Astrocyte (in vitro differentiated cells and primary cell): ENCODE data around the gene CDKAL1. TPM values are rescaled to one million over a fixed set of nuclear protein-coding genes. Genes with fewer than 3 reads are reported as not detected.

Experiments
- DNase-seq: peaks from one replicate; pipeline ENCODE4 v3.0.0-alpha.2; 2010; ENCODE audit warnings: low read depth
- FAIRE-seq: peaks from 2 replicates; lab custom pipeline; 2011; peaks lifted over from hg19 to GRCh38; lab: Jason Lieb, UNC
- H2AFZ ChIP-seq: 2 replicates; pipeline ENCODE4 v1.6.0; 2012; ENCODE audit warnings: low read depth, low read length, inconsistent platforms
- H3K27ac ChIP-seq: 2 replicates; pipeline ENCODE4 v1.5.1; 2011; ENCODE audit warnings: low read depth, low read length, inconsistent platforms
- H3K27me3 ChIP-seq: 2 replicates; pipeline ENCODE4 v1.6.0; 2011; ENCODE audit warnings: low read length, inconsistent platforms; ENCODE audit not compliant: insufficient read depth
- H3K36me3 ChIP-seq: 2 replicates; pipeline ENCODE4 v1.5.1; 2011; ENCODE audit warnings: low read length, inconsistent platforms; ENCODE audit not compliant: insufficient read depth
- H3K4me1 ChIP-seq: 2 replicates; pipeline ENCODE4 v1.5.1; 2011; ENCODE audit warnings: low read length, inconsistent platforms; ENCODE audit not compliant: insufficient read depth
- H3K4me2 ChIP-seq: 2 replicates; pipeline ENCODE4 v1.6.0; 2012; ENCODE audit warnings: low read length, inconsistent platforms
- H3K4me3 ChIP-seq: 2 replicates; pipeline ENCODE4 v1.5.1; 2011; ENCODE audit warnings: low read depth, mild to moderate bottlenecking, low read length, inconsistent platforms; ENCODE audit not compliant: insufficient read depth
- H3K79me2 ChIP-seq: 2 replicates; pipeline ENCODE4 v1.6.0; 2012; ENCODE audit warnings: mild to moderate bottlenecking, low read length, inconsistent platforms; ENCODE audit not compliant: insufficient read depth
- H3K9ac ChIP-seq: 2 replicates; pipeline ENCODE4 v1.6.0; 2012; ENCODE audit warnings: mild to moderate bottlenecking, low read length, inconsistent platforms
- H3K9me3 ChIP-seq: 2 replicates; pipeline ENCODE4 v1.5.1; 2012; ENCODE audit warnings: low read depth, mild to moderate bottlenecking, low read length, inconsistent platforms; ENCODE audit not compliant: insufficient read depth
- H4K20me1 ChIP-seq: 2 replicates; pipeline ENCODE4 v1.6.0; 2012; ENCODE audit warnings: low read length, inconsistent platforms; ENCODE audit not compliant: insufficient read depth
- H3K27ac Mint-ChIP-seq: one replicate; pipeline ENCODE4 v1.8.0; 2021; ENCODE audit warnings: mild to moderate bottlenecking, mixed read lengths; ENCODE audit not compliant: unreplicated experiment
- H3K27me3 Mint-ChIP-seq: one replicate; pipeline ENCODE4 v1.8.0; 2021; ENCODE audit warnings: low read depth, mixed read lengths; ENCODE audit not compliant: unreplicated experiment
- H3K36me3 Mint-ChIP-seq: one replicate; pipeline ENCODE4 v1.8.0; 2021; ENCODE audit warnings: low read depth, mixed read lengths; ENCODE audit not compliant: unreplicated experiment
- H3K4me1 Mint-ChIP-seq: one replicate; pipeline ENCODE4 v1.8.0; 2021; ENCODE audit warnings: low read depth, mixed read lengths; ENCODE audit not compliant: unreplicated experiment
- H3K4me3 Mint-ChIP-seq: one replicate; pipeline ENCODE4 v1.8.0; 2021; ENCODE audit warnings: mild to moderate bottlenecking, moderate library complexity, mixed read lengths; ENCODE audit not compliant: unreplicated experiment
- H3K9me3 Mint-ChIP-seq: one replicate; pipeline ENCODE4 v1.8.0; 2021; ENCODE audit warnings: mild to moderate bottlenecking, mixed read lengths; ENCODE audit not compliant: unreplicated experiment
- CTCF ChIP-seq: IDR thresholded peaks from 2 replicates; pipeline ENCODE4 v1.5.1; 2011; ENCODE audit warnings: low read depth, mild to moderate bottlenecking, inconsistent platforms, low read length, moderate library complexity; ENCODE audit not compliant: insufficient read depth
- EZH2 ChIP-seq: IDR thresholded peaks from 2 replicates; pipeline ENCODE4 v1.6.1; 2012; ENCODE audit warnings: mild to moderate bottlenecking, low read length, inconsistent platforms; ENCODE audit not compliant: insufficient read depth
- total RNA-seq: library from RNA; stranded (reverse); gene quantifications from 2 replicates; pipeline ENCODE4 v1.2.1, GENCODE V29; 2021

The CDKAL1 gene
- total RNA-seq, 1 donor from 2014 or later: 13.7 TPM

- FAIRE-seq: no peak
- peaks cover 5% of the 10 kb centered on the region for H3K4me1 ChIP-seq
- H3K9ac ChIP-seq: no peak overlapping the region
These were observed 168.8 kb downstream of the CDKAL1 start for GRCh38 chr6:20703049-20703448.

DNA sequence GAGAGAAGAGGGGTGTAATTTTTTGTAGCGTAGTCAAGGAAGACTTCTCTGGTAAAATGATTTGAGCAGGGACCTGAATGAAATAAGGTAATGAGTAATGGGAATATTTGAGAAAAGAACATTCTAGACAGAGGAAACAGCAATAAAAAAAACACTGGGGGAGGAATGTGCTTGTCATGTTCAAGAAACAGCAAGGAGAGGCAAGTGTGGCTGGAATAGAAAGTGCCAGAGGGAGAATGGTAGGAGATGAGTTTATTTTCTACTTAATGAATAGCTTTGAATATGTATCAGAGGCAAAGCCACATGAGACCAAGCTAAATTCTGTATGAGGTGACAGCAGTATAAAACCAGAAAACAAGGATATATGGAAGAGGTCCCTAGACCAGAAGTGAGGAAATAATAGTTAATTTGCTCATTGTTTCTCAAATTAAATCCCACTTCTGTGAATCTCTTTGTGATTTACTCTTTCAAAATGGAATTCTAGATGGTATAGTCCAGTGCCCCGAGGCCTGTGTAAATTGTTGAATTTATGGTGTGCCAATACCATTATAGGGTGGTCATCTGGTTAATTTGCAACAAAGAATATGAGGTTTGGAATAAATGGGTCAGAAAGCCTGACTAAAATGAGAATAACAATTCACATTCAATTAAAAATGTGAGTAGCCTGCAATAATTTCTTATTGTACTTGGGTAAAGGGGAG is 170.2 kb downstream of the CDKAL1 start:
- H3K27ac ChIP-seq: no peak overlapping the region
- no peak for DNase-seq
- H3K9me3 ChIP-seq: no peaks in the 10 kb centered on the region
- no peak overlapping the region for H3K4me3 ChIP-seq
- no peaks in the 10 kb centered on the region for H3K27me3 ChIP-seq
- no peaks in the 10 kb centered on the region for H4K20me1 ChIP-seq
- peaks cover 15% of the 10 kb centered on the region for H3K4me1 Mint-ChIP-seq
- peaks cover 3% of the 10 kb centered on the region for H3K79me2 ChIP-seq
- no peak for TF ChIP-seq CTCF
- no peak for TF ChIP-seq EZH2
- H3K9ac ChIP-seq: no peak overlapping the region
- no peak overlapping the region for H2AFZ ChIP-seq
- FAIRE-seq: no peak
- no peak overlapping the region for H3K4me2 ChIP-seq
- H3K27me3 Mint-ChIP-seq: no peaks in the 10 kb centered on the region
- H3K36me3 Mint-ChIP-seq: no peaks in the 10 kb centered on the region
- peaks cover 5% of the 10 kb centered on the region for H3K4me1 ChIP-seq
- peak overlapping the region; percentile 79 for H3K27ac Mint-ChIP-seq
- no peaks in the 10 kb centered on the region for H3K36me3 ChIP-seq
- no peaks in the 10 kb centered on the region for H3K9me3 Mint-ChIP-seq
- no peak overlapping the region for H3K4me3 Mint-ChIP-seq

More at GRCh38 chr6:20703049-20703448, 168.8 kb downstream of the CDKAL1 start:
- H3K4me2 ChIP-seq: no peak overlapping the region
- no peaks in the 10 kb centered on the region for H3K36me3 Mint-ChIP-seq
- H3K27ac Mint-ChIP-seq: no peak overlapping the region
- H3K27me3 Mint-ChIP-seq: no peaks in the 10 kb centered on the region
- H4K20me1 ChIP-seq: no peaks in the 10 kb centered on the region
- H3K36me3 ChIP-seq: no peaks in the 10 kb centered on the region
- no peak overlapping the region for H3K27ac ChIP-seq
- H2AFZ ChIP-seq: no peak overlapping the region
- H3K4me3 Mint-ChIP-seq: no peak overlapping the region
- no peaks in the 10 kb centered on the region for H3K27me3 ChIP-seq
- TF ChIP-seq EZH2: no peak
- TF ChIP-seq CTCF: no peak
- H3K4me1 Mint-ChIP-seq: peaks cover 8% of the 10 kb centered on the region
- H3K9me3 ChIP-seq: no peaks in the 10 kb centered on the region
- H3K79me2 ChIP-seq: peaks cover 3% of the 10 kb centered on the region
- no peak overlapping the region for H3K4me3 ChIP-seq
- H3K9me3 Mint-ChIP-seq: no peaks in the 10 kb centered on the region
- DNase-seq: no peak

DNA sequence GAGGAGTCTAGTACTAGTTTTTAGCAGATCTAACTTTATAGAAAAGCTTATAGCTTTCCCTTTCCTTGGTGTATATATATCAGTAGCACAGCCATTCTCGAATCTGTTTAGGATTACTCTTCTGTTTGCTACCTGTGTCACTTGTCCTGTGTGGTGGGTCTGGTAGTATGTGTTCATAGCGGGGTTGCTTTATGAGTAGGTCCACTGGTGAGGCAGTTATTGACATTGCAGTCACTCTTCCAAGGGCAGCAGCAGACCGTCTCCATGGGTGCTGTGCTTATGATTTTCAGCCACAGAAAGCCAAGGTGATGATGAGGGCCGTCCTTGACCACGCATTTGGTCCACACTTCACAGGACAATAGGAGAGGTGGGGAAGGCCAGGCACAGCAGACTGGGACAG is 171.5 kb downstream of the CDKAL1 start:
- H3K36me3 ChIP-seq: no peaks in the 10 kb centered on the region
- no peaks in the 10 kb centered on the region for H4K20me1 ChIP-seq
- Mint-ChIP-seq H3K27me3 (no peaks in the 10 kb centered on the region), H3K9me3 (no peaks in the 10 kb centered on the region), H3K4me3 (no peak overlapping the region), H3K27ac (no peak overlapping the region), H3K4me1 (peaks cover 15% of the 10 kb centered on the region), H3K36me3 (no peaks in the 10 kb centered on the region)
- no peak for DNase-seq
- FAIRE-seq: no peak
- H3K79me2 ChIP-seq: peaks cover 3% of the 10 kb centered on the region
- H3K9ac ChIP-seq: no peak overlapping the region
- no peaks in the 10 kb centered on the region for H3K9me3 ChIP-seq
- H3K27me3 ChIP-seq: no peaks in the 10 kb centered on the region
- no peak overlapping the region for H3K4me2 ChIP-seq
- H3K4me3 ChIP-seq: no peak overlapping the region
- H3K4me1 ChIP-seq: peaks cover 5% of the 10 kb centered on the region
- no peak overlapping the region for H2AFZ ChIP-seq
- H3K27ac ChIP-seq: no peak overlapping the region
- no peak for TF ChIP-seq EZH2
- no peak for TF ChIP-seq CTCF
